Heart left ventricle (tissue), 13 donors: ENCODE results near the gene TTLL11.

Experiments
- POLR2A ChIP-seq, 2 donors: fragments of 450-650 bp; IDR thresholded peaks; one replicate each; pipeline ENCODE4 v1.6.1; 2017; ENCODE audit warnings: antibody characterized with exemption in 2 of 2, mild to moderate bottlenecking in 2 of 2, moderate library complexity in 2 of 2
- TF ChIP-seq, protein P1 (sequence below), 12 donors: fragments of 200-600 bp; sonication (generic) in 4 of 12; IDR thresholded peaks; one replicate each; pipeline versions ENCODE4 v1.5.0 to v1.8.0; 2018 to 2022; ENCODE audit warnings: antibody characterized with exemption in 12 of 12, mild to moderate bottlenecking in 5 of 12
- donor health status: ischemic (EF 13 %, LVEDD 7.1; RV severe dilation, severe dysfunction).
- donor health status: DM: no; HTN: yes; CAD: no.
- donor health status: DM: no; HTN: no; CAD: no.
- donor health status: ischemic (EF 25% LVEDD 6.9; RV normal size, moderate dysfunction).
- donor health status: ischemic (EF 25% LVEDD 5.7; RV mildly dilated, moderate dysfunction).
- donor health status: ischemic (EF 35%, LVEDD 5.7; RV mildly dilated, moderate dysfunction).
- donor health status: nonischemic (EF 11% LVEDD 7.7; RV severe dilation, severe dysfunction).
- donor health status: DM: yes; HTN: yes; CAD: no.
- donor health status: PGD.
- donor health status: ischemic (EF 29% LVEDD 5.4; RV normal size, mild dysfunction).
- donor health status: nonischemic (EF 23%, LVEDD 6.1; RV moderate dilation, normal function).

GRCh38 chr9:121999556-121999955 lies 93.6 kb downstream of the TTLL11 start:
- TF ChIP-seq, protein P1, sequence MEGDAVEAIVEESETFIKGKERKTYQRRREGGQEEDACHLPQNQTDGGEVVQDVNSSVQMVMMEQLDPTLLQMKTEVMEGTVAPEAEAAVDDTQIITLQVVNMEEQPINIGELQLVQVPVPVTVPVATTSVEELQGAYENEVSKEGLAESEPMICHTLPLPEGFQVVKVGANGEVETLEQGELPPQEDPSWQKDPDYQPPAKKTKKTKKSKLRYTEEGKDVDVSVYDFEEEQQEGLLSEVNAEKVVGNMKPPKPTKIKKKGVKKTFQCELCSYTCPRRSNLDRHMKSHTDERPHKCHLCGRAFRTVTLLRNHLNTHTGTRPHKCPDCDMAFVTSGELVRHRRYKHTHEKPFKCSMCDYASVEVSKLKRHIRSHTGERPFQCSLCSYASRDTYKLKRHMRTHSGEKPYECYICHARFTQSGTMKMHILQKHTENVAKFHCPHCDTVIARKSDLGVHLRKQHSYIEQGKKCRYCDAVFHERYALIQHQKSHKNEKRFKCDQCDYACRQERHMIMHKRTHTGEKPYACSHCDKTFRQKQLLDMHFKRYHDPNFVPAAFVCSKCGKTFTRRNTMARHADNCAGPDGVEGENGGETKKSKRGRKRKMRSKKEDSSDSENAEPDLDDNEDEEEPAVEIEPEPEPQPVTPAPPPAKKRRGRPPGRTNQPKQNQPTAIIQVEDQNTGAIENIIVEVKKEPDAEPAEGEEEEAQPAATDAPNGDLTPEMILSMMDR (IDR thresholded peaks at IDR 0.05) = no peak
- TF ChIP-seq POLR2A (IDR thresholded peaks at IDR 0.05) = no peak
